NCI-H2227 treated with DMSO at 0.1 percent for 48 hours (cell line): Measurements from ENCODE around the gene BAIAP2.
"Not testable (repeated sequence)": the region's sequence is repeated elsewhere in the genome, so short reads cannot be mapped to it uniquely, and the experiment has no call there.

ENCODE experiments used
- DNase-seq: peaks from one replicate; lab custom pipeline; 2025; lab: John Stamatoyannopoulos, UW

The BAIAP2 gene

DNA sequence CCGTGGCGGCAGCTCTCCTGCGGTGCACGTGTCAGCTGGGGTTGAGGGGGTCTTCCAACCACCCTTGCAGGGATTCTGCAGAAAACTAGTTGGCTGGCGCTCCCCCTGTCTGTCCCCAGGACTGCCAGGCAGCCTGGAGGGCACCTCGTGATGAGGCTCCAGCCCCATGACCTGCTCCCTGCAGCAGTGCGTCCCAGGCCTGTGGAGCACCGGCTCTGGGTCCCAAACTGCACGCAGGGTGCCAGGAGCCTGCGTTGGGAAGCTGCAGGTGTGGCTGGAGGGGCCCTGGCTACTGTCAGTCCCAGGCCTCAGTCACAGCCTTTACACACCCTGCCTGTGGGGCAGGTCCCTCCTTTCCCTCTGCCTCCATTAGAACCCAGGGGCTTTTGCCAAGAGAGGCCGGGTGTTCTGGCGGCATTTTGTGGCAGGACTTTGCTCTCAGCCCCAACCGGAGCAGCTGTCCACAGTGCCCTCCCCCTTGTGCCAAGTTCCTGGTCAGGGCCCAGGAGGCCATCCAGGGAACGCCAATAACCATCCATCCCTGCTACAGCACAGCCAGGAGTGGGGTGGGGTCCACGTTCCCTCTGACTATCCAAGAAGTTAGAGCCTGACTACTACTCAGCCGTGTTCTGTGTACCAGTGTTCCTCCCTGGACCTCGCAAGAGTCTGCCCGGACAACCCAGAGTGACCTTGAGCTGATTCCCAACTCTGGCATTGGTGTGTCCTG, 34.2 kb upstream of the BAIAP2 start:
- DNase-seq, result no peak

DNA sequence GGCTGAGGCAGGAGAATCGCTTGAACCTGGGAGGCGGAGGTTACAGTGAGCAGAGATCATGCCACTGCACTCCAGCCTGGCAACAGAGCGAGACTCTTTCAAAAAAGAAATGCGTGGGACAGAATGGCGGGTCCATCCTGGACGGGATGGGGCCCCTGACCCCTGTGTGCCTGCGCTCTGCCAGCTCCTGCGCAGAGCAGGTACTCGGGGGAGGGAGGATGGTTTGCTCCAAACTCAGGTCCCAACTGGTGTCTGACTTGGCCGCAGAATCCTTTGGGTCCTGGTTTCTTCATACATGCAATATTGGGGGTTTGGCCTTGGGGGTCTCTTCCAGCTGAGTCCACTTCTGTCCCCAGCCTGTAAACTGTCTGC, 33.0 kb upstream of the BAIAP2 start:
- no peak for DNase-seq

DNA sequence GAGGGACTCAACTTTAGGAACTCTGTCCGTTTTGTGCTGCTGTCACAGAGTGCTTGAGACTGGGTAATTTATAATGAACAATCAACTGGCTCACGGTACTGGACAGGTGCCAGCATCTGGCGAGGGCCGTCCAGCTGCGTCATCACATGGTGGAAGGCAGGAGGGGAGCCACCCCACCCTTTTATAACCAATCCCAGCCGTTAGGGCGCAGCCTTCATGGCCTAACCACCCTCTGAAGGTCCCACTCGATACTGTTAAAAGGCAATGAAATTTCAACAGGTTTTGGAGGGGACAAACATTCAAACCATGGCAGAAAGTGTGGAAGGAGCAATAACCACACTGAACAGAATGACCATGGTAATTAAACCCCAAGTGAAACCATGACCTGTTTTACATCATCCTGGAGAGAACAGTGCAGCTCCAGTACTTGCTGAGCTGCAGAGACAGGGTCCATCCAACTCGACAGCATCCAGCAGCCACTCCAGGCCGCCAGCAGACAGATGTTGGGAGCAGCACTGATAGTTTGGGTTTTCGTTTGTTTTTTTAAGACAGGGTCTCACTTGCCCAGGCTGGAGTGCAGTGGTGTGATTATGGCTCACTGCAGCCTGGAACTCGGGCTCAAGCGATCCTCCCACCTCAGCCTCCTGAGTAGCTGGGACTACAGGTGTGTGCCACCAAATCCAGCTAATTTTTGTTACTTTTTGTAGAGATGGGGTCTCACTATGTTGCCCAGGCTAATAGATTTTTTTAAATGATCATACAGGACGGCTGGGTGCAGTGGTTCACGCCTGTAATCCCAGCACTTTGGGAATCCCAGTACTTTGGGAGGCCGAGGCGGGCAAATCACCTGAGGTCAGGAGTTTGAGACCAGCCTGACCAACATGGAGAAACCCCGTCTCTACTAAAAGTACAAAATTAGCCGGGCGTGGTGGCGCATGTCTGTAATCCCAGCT, 32.3 kb upstream of the BAIAP2 start:
- DNase-seq, result peak; percentile 57

DNA sequence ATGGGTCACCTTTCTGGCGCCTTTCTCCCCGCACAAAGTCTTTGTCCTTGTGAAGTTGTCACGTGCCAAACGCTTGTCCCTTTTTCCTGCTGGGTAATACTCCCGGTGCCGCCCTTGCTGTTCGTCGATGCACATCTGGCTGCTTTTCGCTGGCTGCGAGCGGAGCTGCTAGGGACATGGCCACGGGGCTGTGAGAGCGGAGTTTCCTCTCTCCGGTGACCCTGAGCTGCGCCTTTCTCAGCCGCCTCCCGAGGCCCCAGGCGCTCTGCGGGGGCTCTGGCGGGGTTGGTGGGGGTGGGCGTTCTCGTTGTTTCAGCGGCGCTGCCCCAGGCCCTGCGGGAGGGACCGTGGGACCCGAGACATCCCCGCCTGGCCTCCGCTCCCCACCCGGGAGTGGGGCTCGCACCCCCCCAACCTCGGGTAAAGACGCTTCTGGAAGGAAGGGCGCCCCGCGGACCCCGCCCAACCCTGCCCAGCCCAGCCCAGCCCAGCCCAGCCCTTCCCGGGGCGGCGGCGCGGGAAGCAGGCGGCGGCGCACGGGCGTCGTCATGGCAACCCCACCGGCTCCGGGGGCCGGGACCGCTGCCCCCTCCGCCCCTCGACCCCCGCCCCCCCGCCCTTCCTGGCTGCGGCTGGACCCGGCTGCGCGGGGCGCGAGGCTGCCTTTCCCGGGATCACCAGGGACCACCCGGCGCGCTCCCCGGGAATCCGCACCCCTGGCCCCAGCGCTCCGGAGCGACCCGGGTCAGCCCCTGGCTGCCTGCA, 31.1 kb upstream of the BAIAP2 start:
- DNase-seq, result no peak

DNA sequence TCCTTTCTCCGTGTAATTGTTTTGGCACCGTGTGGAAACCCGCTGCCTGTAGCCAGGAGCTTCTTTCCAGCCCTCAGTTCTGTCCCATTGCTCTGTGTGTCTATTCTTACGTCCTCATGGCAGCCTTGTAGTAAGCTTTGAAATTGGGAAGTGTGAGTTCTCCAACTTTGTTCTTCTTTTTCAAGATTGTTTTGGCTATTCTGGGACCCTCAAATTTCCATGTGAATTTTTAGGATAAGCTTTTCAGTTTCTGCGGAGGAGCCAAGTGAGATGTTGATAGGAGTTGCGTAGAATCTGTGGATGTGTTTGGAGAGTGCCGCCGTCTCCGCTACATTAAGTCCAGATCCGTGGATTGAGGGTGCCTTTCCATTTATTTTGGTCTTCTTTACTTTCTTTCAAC, 28.1 kb upstream of the BAIAP2 start:
- DNase-seq, result no peak

DNA sequence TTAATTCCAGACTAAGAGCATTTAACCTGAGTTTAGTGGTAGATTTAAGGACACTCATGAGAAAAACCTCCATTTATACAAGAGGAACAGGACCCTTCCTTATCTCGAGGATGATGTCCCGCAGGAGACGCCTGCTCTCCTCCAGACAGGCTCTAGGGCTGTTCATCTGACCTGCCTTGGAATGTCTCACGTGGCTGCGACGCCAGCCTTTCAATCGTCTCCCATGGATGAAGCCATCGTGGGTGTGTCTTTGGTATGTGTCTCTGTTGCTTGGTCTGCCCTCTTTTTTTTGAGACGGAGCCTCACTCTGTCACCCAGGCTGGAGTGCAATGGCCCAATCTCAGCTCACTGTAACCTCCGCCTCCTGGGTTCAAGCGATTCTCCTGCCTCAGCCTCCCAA, 26.8 kb upstream of the BAIAP2 start:
- DNase-seq, result no peak

DNA sequence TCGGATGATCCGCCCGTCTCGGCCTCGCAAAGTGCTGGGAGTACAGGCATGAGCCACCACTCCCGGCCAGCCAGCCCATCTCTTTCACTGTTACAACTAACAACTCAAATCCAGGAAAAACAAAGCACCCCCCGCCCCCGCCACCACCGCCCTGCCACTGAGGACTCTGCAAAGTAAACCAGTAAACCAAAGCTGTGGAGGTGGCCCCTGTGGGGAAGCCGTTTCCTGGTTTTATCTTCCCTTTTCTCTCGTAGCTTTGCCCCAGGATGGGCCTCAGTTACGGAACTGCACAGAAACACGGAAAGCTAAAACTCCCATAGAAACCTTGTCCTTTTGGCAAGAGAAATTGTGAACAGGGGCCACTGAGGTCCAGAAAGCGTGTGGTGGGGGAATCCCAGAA, 25.8 kb upstream of the BAIAP2 start:
- no peak for DNase-seq

DNA sequence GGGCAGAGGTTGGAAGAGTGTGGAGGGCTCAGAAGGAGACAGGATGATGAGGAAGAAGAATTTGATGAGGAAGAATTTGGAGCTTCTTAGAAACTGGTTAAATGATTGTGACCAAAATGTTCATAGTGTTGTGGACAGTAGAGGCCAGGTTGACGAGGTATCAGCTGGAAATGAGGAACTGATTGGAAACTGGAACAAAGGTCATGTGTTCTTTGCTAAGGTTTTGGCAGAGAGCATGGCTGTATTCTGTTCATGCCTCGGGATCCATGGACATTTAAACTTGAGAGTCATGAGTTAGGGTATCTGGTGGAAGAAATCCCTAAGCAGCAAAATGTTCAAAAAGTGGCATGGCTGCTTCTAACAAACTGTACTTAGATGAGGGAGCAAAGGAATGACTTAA, 24.0 kb upstream of the BAIAP2 start:
- DNase-seq, result no peak

DNA sequence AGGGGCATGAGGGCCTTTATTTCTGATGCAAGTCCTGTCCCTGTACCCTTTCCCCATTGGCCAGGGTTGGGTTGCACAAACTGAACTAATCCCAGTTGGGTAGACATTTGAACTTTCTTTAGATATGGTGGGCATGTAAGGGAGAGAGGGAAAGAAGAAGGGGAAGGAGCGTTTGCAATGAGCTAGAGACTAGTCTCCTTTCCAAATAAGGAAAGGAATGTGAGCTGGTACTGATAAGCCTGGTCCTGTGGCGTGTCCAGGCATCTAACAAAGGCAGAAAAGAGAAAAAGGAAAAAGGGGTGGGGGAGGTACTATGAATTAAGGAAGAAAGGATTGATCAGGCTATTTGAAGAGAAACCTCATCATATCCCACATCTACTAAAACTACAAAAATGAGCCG, 23.0 kb upstream of the BAIAP2 start:
- DNase-seq, result no peak

DNA sequence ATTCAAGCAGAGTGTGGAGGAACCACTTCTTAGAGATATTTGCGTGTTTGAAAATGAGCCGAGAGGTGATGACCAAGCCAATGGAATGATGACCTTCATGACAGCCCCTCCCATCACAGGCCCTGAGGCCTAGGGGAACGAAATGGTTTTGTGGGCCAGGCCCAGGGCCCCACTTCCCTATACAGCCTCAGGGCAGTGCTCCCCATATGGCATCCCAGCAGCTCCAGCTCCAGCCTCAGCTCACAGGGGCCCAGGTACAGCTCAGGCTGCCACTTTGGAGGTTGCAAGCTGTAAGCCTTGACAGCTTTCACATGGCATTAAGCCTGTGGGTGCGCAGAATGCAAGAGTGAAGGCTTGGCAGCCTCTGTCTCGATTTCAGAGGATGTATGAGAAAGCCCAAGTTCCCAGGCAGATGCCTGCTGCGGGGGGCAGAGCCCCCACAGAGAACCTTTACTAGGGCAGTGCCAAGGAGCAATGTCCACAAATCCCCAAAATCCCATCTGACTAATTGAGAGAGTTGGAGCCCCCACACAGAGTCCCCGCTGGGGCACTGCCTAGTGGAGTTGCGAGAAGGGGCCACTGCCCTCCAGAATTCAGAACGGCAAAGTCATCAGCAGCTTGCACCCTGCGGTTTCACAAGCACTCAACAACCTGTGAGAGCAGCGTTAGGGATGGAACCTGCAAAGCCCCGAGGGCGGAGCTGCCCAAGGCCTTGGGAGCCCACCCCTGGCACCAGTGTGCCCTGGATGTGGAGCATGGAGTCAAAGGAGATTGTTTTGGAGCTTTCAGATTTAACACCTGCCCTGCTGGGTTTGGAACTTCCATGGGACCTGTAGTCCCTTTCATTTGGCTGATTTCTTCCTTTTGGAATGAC, 22.1 kb upstream of the BAIAP2 start:
- no peak for DNase-seq

DNA sequence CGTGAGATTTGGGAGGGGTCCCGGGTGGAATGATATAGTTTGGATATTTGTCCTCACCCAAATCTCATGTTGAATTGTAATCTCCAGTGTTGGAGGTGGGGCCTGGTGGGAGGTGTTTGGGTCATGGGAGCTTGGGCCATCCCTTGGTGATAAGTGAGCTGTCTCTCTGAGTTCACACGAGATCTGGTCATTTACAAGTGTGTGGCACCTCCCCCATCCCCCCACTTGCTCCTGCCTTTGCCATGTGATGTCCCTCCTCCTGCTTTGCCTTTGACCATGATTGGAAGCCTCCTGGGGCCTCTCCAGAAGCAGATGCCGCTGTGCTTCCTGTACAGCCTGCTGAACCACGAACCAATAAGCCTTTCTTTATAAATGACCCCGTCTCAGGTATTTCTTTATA, 21.3 kb upstream of the BAIAP2 start:
- DNase-seq, result no peak

DNA sequence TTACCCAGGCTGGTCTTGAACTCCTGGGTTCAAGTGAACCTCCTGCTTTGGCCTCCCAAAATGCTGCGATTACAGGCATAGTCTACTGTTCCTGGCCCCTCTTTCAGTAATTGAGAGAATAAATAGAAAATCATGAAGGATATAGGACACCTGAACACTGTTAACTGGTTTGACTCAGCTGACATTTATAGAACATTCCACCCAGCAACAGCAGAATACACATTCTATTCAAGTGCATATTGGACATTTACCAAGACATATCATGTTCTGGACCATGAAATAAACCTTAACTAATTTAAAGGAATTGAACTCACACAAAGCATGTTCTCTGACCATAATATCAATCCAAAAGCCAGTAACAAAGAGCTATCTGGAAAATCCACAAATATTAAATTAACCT, 19.8 kb upstream of the BAIAP2 start:
- DNase-seq, result no peak

DNA sequence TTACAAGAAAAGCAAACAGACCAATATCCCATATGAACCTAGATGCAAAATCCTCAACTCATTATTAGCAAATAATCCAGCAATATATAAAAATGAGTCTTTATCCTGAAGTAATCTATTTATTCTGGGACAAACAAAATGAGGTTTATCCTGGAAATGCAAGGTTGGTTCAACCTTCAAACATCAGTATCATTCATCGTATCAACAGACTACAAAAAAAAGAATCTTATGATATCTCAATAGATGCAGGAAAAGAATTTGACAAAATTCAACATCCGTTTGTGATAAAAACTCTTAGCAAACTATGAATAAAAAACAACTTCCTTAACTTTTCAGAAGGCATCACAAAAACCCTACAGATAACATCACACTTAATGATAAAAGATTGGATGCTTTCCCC, 18.4 kb upstream of the BAIAP2 start:
- DNase-seq, result no peak

DNA sequence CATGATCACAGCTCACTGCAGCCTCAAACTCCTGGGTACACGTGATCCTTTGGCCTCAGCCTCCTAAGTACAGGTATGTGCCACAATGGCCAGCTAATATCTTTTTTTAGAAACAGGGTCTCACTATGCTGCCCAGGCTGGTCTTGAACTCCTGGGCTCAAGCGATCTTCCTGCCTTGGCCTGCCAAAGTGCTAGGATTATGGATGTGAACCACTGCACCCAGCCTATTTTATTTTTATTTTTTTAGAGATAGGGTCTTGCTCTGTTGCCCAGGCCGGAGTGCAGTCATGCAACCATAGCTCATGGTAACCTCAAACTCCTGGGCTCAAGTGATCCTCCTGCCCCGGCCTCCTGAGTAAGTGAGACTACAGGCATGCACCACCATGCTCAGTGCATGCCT, 17.6 kb upstream of the BAIAP2 start:
- not testable (repeated sequence) for DNase-seq

DNA sequence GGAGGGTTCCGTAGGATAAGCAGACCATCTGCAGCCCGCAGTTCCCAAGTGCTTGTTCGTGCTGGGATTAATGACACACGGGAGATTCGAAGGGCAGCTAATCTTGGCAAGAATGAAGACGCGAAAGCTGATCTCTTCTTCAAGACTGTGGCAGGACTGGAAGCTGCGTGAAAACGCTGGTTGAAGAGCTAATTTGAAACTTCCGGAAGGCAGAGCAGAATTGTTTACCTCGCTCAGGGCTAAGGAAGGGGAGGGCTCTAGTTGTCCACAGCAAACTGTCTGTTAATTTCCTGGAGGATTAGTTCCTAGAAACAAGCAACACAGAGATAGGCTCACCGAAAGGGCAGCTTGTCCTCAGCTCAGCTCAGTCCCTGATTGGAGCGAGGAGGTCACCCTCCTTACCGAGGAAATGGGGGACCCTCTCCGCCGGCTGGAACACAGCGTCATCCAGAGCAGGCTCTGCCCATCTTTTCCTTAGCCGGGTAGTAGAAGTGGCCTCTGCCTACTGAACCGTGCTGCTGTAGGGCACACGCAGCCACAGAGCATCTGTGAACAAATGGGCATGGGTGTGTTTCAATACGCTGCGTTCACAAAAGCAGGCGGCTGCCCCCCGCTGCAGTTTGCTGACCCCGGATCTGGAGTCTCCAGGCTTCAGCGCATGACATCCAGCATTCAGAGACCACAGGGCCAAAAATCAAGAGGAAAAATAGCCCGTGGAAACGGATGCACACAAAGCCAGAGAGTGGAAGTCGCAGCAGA, 16.7 kb upstream of the BAIAP2 start:
- peak; percentile 80 for DNase-seq

DNA sequence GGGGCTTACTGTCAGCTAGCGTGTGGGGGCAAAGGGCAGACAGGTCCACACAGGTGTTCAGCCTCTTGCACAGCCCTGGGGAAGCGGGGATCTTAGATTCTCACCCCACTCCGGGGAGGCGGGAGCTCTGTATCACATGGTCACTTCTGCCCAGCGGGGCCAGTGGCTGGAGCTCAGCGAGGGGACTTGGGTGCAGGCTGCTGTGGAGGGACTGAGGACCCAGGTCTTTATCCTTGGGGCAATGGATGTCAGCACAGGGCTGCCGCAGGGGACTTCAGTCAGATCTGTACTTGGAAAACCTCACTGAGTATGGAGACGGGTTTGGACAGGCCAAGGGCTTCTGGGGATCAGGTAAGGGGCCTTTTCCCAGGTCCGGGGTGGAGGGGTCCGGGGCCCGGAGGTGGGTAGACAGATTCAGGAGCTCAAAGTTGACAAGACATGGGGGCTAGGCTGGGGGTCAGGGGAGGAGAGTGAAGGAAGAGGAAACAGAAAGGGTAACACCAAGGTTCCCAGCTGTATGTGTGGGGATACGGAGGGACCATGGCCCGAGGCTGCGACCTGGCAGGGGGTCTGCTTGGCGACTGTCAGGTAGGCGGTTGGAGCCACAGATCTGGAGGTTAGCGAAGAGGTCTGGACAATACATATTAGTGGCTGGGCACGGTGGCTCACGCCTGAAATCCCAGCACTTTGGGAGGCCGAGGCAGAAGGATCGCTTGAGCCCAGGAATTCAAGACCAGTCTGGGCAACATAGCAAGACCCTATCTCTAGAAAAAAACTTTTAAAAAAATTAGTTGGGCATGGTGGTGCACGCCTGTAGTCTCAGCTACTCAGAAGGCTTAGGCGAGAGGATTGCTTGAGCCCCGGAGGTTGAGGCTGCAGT, 15.1 kb upstream of the BAIAP2 start:
- DNase-seq, result no peak

DNA sequence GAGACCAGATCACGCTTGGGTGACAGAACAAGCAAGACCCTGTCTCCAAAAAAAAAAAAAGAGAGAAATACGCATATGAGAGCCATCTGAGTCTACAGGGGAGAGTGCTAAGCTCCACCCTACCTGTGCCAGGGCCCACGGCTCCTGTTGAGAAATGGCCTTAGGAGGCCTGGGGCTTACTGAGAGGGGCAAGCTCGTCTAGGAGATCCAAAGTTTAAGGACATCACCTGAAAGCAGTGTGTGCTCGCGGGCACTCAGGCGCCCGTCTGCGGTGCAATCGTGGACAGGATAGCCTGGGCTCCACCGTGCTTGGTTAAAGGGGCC, 14.5 kb upstream of the BAIAP2 start:
- DNase-seq, result no peak

DNA sequence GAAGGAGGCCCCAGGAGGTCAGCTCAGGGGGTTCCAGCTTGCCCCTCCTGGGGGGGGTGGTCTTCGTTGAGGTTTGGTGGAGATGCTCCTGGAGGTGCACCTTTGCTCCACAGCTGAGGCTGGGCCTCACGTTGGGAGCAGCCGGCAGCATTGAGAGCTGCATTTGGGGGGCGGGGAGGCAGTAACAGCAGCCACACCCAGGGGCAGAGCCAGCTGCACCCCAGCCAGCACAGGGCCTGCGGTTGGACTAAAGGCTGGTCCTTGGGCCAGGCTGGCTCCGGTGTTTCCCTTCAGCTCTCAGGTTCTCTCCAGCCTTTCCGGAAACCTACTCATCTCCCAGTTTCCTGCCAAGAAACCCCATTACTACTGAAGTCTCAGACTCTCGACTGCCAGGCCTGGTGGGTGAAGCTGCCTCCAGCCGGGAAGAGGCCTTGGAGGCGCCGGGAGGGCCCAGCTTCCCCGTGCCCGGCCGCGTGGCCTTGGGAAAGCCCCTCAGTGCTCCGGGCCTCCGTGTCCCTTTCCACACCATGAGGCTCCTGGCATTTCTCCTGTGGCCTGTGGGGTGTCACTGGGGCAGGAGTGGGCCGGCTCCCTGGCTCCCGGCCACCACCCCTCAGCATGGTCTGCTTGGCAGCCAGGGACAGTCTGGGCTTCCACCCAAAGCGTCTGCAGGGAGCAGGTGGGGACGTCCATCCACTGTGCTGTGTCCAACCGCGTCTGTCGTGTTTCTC, 14.0 kb upstream of the BAIAP2 start:
- no peak for DNase-seq
